HG03521 (cell line): ENCODE results near the gene LRRIQ3.
"Not testable (repeated sequence)": the region's sequence is repeated elsewhere in the genome, so short reads cannot be mapped to it uniquely, and the experiment has no call there.

ENCODE experiments used
- ATAC-seq: cut with Tn5 transposase; IDR thresholded peaks from one replicate; pipeline ENCODE4 v1.9.1; 2021; ENCODE audit warnings: mild to moderate bottlenecking, moderate library complexity; ENCODE audit not compliant: unreplicated experiment

Gene LRRIQ3

DNA sequence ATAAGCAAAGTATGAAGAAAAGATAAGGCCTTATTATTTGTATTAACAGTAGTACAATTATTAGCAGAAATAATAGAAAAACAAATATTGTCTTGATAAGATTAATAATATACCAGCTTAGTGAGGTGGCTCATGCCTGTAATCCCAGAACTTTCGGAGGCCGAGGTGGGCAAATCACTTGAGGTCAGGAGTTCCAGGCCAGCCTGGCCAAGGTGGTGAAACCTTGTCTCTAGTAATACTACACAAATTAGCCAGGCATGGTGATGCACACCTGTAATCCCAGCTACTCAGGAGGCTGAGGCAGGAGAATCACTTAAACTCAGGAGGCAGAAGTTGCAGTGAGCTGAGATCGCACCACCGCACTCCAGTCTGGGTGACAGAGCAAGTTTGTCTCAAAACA, 80.6 kb downstream of the LRRIQ3 start:
- not testable (repeated sequence) for ATAC-seq

DNA sequence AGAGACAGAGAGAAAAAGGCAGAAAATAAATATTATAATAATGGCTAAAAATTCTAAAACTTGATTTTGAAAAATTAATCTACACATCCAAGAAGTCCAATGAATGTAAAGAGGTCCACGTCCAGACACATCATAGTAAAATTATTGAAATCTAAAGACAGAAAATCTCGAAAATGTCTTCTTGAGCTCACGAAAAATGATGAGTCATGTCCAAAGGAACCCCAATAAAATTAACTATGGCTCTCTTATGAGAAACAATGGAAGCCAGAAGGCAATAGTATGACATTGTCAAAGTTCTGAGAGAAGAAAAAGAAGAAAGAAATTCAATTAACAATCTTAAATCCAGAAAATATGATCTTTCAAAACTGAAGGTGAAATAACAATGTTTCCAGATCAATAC, 84.6 kb downstream of the LRRIQ3 start:
- ATAC-seq, result no peak

DNA sequence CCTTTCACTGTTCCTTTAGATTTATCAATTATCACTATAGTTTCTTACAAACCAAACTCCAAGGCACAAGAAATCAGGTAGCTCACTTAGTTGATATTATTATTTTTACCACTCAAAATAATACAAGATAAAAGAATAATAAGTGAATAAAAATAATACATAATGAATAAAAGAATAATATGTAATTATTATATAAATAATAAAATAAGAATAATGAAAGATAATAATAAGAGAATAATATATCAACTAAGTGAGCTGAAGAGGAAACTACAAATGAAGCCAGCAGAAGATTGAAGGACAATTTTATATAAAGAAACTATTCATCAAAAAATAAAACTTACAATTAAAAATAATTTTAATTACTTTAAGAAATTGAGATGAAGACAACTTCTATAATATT, 90.6 kb downstream of the LRRIQ3 start:
- no peak for ATAC-seq

DNA sequence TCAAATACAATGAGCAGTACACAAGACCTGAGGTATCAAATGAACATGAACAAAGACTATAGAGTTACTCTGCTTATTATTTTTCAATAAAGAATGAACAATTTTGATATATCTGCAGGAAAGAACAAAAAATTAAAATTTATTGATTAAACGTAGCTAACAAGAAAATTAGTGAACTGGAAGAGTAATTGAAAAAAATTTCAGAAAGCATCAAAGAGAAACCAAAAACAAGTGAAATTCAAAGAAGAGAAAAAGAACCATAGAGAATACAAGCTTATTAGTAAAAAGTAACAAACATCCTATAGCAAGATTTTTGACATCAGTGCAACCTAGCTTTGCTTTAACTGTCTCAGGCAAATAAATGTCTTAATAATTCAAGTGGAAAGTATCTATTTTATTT, 106.6 kb downstream of the LRRIQ3 start:
- no peak for ATAC-seq

DNA sequence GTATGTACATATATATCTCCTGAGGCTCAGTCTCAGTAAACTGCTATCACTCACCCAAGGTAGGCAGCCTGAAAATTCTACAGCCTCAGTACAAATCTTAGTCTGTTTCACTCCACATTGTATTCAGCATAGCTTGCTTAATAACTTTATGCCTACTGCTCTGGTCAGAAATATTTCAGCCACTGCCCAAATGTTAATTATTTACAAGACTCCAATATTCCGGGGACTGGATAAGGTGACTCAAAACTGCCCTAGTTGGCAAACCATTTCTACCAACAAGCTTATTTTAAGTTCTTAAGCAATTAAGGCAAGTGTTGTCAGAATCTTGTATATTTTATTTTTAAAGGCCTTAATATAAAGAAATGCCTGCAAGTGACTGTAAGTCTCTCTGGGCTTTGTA, 114.8 kb downstream of the LRRIQ3 start:
- ATAC-seq, result no peak

DNA sequence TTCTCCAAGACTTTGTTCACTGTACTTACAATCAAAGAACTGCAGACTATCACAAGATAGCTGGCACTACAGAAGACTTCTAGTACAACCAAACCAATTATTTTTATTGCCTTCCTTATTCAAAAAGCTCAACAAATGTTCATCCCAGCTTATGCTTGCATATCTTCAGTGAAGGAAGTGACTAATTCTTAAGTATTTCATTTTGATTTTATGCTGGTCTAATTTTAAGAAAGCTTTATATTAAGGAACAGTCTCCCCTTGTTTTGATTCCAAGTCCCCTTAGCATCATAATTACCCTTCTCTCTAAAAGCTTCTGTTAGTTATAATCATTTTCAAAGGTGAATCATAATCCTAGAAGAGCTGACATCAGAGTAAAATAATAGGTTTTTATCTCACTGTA, 132.9 kb downstream of the LRRIQ3 start:
- ATAC-seq, result no peak

DNA sequence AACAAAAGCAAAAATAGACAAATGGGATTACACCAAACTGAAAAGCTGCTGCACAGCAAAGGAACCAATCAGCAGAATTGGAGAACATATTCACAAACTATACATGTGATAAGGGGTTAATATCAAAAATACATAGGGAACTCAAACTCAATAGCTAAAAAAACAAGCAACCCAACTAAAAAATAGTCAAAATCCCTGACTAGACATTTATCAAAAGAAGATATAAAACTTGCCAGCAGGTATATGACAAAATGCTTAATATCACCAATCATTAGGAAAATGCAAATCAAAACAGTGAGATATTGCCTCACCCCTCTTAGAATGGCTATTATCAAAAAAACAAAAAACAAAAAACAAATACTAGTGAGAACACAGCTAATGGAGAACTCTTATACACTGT, 140.3 kb downstream of the LRRIQ3 start:
- no peak for ATAC-seq

DNA sequence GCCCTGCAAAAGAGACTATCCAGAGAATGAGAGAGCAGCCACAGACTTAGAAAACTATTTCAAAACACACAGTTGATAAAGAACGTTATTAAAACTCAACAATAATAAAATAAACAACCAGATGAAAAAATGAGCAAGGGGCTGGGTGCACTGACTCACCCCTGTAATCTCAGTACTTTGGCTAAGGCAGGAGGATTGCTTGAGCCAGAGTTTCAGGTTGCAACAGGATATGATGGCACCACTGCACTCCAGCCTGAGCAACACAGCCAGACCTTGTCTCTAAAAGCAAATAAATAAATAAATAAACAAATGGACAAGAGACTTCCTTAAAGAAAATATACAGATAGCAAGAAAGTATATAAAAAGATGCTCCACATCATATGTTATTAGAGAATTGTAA, 144.6 kb downstream of the LRRIQ3 start:
- no peak for ATAC-seq

DNA sequence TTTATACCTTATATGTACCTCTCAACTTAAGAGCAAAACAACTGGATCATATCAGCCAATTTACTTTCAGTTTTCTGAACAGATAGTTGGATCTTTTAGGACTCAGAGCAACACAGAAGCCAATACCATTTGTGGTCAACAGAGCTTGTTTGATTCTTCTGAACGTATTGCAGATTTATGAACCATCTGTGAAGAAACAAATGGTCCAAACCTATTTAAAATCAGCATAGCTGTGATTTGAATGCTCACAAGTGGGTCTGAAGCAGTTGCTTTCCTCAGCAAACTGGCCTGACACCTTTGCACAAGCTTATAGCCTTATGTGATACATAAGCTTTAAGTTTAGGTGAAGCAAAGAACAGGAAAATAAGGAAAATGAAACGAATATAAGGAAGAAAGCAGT, 147.6 kb downstream of the LRRIQ3 start:
- no peak for ATAC-seq

DNA sequence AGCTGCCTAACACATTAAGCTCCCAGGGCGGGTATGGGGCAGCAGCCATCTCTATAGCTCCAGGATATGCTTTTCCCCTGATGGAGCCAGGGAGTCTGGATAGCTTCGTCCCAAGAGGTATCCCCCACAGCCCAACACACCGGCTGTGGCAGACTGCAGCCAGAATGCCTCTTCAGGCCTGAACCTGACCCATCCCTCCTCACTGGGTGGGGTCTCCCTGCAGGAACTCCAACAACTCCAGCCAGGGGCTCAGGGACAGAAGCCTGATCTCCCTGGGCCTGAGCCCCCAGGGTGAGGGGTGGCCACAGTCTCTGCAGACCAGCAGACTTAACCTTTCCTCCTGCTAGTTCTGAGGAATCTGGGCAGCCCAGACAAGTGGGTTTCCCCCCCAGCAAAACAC, 159.9 kb downstream of the LRRIQ3 start:
- no peak for ATAC-seq

DNA sequence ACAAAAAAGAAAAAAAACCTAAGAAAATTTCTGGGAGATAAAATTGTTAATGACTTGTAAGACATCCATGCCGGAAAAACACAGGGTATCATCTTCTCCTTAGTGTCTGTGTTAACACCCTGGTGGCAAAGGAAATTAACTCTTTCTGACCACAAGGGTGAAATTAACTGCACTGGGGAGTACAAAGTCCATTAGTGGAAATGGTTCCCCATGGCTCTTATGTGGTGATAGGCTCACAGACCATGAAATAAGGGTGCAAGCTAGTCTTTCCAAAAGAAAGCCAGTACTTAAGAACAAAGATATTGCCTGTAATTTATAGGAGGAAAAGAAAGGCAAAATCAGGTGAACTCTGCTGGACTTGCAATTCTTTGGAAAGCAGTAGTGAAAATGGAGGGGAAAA, 185.4 kb downstream of the LRRIQ3 start:
- ATAC-seq, result no peak

DNA sequence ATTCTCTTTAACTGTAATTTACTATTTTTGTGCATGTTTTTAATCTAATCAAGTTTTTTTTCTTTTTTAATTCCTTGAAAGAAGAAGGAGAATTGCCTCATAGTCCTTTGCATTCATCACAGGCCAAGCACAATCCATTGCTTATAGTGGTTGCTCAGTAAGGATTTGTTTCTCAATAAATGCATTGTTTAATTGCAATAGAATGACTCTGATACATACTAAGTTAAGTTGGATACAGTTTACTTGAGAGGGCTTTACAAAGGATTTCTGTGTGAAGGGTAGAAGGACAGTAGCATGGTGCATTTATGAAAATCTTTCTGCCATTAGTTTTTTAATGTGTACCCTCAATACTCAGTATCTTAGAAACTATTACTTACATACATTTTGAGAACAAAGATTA, 186.2 kb downstream of the LRRIQ3 start:
- no peak for ATAC-seq

DNA sequence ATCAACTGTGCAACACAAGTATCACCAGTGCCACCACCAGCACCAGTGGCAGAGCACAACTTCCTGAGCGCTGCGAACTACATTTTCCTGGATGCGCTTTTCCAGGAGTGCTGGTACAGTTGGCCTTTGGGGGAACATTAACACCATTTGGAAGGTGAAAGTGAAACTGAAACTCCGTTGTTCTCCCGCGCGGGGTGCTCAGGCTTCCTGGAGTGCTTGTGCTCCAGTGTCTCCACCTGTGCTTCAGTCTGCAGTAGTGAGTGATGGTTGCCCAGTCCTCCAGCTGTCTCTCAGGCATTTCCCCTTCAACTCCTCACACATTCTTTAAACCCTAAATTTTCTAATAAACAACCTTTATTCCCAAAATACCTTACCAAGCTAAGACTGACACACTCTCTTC, 187.8 kb downstream of the LRRIQ3 start:
- ATAC-seq, result no peak

DNA sequence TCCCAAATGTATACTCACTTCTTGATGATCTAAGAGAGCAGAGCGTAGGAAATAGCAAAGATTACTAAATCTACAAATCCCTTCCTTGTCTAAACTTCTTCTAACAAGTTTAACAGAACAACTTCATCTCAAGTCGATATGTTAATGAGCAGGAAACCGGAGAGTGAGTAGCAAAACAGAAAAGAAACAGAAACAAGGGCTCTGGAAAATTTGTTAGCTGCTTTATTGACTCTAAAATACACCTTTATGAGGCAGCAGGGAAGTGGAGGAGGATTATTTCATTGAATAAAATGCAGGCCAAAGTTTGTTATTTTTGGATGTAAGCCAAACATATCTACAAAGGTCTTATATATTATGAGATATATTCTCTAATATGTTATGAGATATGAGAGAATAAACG, 192.4 kb downstream of the LRRIQ3 start:
- no peak for ATAC-seq

DNA sequence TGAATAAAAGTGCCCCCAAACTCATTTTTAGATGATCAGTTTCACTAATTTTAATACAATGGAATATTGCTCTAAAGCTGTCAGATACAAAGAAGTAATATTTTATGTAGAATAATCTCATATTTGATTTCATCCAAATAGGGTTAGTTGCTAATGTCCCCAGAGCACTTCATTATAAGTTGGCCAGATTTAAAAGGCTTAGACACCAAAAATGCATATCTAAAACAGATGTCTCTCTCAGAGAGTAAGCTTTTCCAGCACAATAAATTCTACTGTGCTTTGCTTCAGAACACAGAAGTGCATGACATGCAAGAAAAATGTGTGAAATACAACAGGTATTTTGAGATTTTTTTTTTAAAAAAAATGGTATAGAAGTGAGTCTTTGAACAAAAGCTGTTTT, 194.2 kb downstream of the LRRIQ3 start:
- ATAC-seq, result no peak

DNA sequence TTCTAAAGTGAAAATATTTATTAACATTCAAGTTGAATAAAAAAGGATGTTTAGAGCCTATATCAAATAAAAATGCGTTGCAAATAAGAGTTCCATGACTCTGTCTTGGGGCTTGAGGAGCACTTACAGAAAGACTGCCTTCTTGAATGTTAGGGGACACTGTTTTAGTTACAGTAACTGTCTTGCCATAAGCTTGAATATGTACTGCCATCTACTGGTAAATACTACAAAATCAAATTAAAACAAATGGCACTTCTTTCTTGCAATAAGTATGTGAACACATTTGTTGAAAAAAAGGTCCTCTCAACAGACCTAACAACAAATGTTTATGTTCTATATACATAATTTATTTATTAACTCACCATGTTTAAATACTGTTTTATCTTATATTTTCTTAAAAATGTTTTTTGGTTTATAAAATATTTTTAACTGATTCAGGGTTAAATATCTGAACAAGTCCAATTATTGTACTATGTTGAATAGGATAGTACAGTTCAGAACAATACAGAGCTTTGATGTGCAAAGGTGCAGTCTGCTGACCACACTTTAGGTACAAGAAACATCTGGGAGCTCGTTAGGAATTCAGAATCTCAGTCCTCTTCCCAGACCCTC, 199.5 kb downstream of the LRRIQ3 start:
- ATAC-seq, result no peak

DNA sequence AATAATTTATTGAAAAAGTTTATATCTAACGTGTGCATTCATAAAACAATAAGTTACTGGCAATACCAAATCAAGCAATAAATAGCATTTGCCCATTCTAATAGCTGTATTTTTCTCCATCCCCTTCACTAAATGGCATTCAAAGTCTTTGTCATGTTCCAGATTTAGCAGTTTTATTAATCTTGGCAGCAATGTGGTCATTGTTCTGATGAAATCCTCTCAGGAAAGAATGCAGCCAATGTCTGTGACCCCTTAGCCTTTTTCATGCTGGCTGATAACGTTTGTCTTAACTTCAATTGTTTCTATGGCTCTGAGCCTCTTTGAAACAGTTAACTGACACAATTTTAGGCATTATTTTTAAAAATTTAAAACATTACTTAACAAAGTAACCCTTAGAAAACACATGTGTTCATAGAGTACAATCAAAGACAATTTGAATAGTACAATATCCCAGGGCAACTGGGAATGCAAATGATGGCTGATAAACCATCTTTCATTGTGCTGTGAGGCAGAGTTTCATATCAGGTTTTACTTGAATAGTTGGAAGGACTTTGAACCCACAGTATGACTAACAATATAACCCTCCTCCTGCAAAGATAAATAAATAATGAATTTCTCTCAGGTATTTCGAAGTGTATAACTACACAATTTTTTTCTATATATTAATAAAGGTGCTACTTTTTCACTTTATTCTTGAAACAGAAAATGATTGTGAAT, 217.5 kb downstream of the LRRIQ3 start:
- no peak for ATAC-seq

DNA sequence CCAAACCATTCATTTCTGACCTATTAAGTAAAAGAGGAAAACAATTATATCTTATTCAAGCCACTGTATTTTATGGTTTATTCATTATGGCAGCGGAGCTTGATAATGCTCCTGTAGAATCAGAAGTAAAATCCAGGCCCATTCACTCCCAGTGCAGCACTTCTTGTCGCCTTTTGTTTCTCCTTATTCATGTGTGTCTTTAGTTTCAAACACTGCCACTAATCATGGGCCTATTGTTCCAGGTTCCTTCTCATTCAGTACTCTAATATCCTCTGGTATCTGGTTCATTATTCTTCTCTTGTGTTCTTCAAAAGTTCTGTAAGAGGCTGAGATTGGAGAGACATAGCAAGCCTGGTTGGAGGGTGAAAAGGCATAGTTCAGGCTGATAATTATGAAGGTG, 218.3 kb downstream of the LRRIQ3 start:
- ATAC-seq, result no peak

DNA sequence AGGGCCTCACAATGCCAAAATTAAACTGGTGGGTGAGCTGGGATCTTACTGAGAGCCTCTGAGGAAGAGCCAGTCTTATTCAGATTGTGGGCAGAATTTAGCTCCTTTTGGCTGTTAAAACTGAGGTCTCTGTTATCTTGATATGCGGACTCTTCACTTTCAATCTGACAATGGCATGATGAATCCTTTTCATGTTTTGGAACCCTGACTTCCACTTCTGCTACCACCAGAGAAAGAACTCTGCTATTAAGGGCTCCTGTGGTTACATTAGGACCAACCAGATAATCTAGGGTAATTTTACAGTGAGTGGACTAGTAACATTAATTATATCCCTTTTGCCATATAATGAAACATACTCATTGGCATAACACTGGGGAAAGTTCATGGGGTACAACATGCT, 219.0 kb downstream of the LRRIQ3 start:
- no peak for ATAC-seq
